Hematopoietic multipotent progenitor cell treated with erythropoietin and hydrocortisone succinate and interleukin-3 and kit ligand, for 17 days (in vitro differentiated cells): ENCODE measurements around the gene MBOAT7.
A peak's percentile ranks its signal among the peaks of the same experiment; 100 is the strongest.
"Not testable (repeated sequence)": the region's sequence is repeated elsewhere in the genome, so short reads cannot be mapped to it uniquely, and the experiment has no call there.

ENCODE experiments used
- DNase-seq: peaks from one replicate; pipeline ENCODE4 v3.0.0-alpha.2; 2015; ENCODE audit warnings: low spot score

Gene MBOAT7

GRCh38 chr19:54188215-54188871, 1.0 kb downstream of the MBOAT7 start:
- DNase-seq, result peak; percentile 54

GRCh38 chr19:54186934-54187381, 2.4 kb downstream of the MBOAT7 start:
- DNase-seq, result no peak

- DNase-seq, result no peak
Measured at GRCh38 chr19:54186351-54186750, 3.0 kb downstream of the MBOAT7 start.

DNA sequence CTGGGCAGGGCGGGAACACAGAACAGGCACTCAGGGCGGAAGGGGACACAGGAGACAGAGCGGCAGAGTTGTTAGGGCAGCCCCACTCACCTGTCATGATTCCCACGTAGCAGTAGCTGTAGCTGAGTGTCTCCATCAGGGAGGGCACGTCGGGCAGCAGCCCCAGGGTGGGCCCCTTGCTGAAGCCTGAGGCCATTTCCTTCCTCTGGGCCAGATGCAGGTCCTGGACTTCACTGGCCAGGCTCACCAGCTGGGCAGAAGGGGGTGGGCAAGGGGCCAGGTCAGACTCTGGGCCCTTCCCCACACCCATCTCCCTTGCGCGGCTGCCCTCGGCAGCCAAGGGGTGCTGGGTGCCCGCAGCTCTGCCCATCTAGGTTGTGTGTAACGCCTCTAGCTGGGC, 5.9 kb downstream of the MBOAT7 start:
- no peak for DNase-seq

- not testable (repeated sequence) for DNase-seq
Measured at GRCh38 chr19:54181894-54182293, 7.5 kb downstream of the MBOAT7 start.

- DNase-seq, result no peak
Measured at GRCh38 chr19:54180691-54181091, 8.7 kb downstream of the MBOAT7 start.

DNA sequence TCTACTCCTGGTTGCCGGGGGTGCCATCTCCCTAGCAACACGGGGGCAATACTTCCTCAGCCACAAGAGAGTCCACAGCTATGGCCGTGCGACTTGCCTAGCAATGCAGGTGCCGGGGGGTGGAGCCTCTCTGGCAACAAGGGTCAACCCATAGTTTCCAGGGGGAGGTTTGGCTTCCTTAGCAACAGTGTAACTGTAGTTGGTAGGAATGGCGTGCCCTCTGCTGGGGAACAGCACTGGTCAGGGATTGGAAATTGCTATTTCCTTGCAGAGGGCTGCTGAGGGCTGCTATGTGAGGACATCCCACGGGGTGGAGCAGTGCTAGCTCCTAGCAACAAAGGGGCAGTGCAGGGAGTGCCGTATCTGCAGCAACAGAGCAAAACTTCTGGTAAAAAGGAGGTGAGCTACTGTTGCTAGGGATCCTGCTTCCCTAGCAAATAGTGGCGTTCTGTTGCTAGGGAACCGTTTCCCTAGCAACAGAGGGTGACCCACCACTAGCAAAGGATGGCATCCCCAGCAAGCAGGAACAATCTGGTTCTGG, 9.4 kb downstream of the MBOAT7 start:
- peak; percentile 28 for DNase-seq

DNA sequence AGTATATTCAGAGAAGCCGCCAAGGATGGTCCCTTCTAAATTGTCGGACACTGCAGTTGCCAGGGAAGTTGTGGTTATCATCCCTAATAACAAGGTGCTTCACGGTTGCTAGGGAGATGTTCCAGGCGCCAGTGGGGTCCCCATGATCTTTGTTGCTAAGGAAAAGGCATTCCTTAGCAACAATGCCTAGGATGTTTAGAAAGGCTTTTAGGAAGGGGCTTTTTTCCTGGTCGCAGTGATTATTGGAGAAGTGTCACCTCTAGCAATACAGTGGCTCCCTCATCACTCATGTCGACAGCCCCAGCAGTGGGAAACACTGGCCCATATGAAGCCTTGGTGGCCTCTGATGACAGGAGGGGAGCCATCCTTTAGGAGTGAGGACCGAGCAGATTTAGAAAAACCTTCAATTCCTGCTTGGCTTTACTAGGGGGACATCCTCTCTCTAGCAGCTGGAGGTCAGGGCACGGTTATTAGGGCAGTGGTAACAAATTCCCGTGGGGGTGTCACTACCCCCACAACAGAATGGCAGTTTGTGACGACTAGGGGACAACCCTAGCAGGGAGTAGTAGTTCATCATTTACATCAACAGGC, 10.0 kb downstream of the MBOAT7 start:
- no peak for DNase-seq

DNA sequence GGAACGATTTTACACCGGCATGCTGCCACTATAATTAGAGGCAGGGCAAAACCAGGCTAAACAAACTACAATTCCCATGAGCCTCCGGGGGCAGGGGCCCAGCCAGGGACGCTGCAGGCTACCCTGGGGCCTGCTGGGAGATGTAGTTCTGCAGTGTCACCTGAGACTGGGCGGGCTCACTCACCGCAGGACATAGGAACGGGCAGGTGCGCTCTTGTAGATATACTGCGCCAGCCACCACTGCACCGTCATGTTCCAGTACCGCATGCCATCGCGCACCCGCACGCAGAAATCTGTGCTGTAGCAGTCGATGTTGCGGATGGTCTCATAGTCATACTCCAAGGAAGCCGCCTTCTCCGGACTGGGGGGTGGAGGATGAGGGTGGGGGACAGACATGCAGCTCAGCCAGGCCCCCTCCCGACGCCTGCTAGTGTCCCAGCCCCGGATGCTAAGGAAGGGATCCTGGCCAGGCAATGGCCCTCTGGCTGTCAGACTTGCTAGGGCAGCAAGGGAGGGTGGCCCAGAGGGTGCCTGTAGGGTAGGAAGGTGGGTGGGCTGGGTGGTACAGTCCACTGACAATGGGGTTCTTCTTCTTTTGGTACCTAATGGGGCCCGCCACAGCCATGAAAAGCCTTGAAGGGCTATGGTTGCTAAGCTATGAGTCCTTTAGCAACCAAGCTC, 10.7 kb downstream of the MBOAT7 start:
- DNase-seq, result peak; percentile 64

DNA sequence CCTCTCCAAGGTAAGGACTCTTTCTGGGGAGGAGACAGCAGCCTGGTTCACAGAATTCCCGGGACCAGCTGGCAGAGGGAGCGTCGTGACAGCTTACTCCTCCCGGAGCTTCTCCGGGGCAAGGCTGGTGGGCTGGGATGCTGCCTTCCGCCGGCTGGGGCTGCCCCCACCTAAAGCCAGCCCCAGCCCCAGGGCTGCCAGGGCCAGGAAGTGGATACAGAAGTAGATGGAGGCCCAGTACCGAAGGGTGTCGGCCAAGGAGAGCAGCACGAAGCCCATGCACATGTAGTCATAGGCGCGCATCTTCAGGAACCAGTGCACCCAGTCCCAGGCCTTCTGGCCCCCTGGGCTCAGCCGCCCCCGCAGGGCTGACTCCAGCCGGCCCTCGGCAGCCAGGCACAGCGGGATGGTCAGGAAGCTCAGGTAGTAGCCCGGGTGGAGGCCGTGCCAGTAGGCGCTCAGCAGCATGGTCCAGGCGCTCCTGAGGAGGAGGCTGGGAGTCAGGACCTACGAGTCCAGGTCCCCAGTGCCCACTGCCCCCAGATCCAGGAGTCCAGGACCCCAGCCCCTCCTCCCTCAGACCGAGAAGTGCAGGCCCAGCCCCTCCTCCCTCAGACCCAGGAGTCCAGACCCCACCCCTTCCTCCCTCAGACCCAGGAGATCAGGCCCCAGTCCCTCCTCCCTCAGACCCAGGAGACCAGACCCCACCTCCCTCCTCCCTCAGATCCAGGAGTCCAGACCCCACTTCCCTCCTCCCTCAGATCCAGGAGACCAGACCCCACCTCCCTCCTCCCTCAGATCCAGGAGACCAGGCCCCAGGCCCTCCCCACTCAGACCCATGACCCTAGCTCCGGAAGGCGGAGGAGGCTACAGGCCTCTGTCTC, 15.2 kb downstream of the MBOAT7 start:
- no peak for DNase-seq

- no peak for DNase-seq
Measured at GRCh38 chr19:54173359-54173699, 16.1 kb downstream of the MBOAT7 start.

GRCh38 chr19:54172471-54173358, 16.7 kb downstream of the MBOAT7 start, which contains the start of gene TMC4:
TSS of gene TMC4 (minus strand) at chr19:54173160. CDS start at chr19:54173117, 43 bp downstream.
- no peak for DNase-seq

DNA sequence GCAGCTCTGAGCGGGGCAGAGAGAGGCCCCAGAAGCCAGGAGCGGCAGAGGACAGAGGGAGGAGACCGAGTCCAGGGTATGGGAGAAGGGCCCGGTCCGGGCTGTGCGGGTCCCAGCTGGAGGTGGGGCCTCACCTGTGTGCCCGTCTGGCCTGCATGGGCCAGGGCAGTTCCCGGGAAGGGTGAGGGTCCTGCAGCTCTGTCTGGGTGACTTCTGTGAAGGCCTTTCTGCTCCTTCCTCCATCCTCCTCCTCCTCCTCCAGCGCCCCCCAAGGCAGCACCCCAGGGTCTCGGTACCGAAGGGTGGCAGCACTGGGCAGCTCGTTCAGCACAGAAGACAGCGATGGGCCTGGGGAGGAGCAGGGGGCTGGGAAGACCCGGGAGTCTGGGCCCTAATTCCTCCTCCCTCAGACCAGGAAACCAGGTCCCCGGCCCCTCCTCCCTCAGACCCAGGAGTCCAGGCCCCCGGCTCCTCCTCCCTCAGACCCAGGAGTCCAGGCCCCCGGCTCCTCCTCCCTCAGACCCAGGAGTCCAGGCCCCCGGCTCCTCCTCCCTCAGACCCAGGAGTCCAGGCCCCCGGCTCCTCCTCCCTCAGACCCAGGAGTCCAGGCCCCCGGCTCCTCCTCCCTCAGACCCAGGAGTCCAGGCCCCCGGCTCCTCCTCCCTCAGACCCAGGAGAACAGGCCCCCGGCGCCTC, 17.5 kb downstream of the MBOAT7 start:
- DNase-seq, result not testable (repeated sequence)

- DNase-seq, result no peak
Measured at GRCh38 chr19:54169149-54169740, 20.1 kb downstream of the MBOAT7 start.

DNA sequence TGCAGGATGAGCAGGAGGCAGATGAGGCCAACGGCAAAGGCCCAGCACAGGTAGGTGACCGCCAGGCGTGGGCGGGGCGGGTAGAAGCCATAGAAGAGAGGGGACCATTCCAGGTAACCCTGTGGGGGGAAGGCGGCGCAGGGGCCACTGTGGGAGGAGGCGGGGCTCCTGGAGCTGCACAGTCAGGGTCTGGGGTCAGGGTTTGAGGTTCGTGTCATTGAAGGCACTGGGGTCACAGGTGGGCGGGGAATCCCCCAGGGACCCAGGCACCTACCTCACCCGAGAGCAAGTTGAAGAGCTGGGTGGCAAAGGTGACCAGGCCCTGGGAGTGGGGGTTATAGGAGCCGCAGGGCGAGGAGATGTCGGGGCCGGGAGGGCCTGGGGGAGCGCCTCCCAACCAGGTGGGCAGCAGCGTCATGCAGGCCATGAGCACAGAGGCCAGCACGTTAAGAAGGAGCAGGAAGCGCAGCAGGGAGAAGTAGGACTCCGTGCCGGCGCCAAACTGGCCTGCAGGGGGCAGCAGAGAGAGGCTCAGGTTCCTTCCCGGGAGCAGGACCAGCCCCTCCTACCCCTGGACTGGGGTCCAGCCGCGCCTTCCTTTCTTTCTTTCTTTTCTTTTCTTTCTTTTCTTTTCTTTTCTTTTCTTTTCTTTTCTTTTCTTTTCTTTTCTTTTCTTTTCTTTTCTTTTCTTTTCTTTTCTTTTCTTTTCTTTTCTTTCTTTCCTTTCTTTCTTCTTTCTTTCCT, 21.0 kb downstream of the MBOAT7 start:
- DNase-seq, result peak; percentile 89

DNA sequence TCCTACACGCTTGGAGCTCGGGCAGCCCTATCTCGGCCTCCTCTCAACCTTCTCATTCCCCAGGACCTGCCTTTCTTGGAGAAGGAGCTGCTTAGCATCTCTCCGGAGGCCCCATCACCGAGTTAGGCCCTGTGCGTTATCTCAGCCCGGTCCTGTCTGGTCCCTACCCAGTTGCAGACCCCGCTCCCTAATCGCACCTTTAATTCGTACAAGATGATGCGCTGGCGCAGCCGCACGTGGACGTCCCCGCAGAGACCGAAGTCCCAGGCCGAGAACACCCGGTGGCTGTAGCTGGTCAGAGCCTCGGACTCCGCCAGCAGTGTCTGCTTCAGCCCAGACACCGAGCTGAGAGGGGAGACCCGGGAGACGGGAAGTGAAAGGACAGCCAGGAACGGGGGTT, 24.2 kb downstream of the MBOAT7 start:
- no peak for DNase-seq

DNA sequence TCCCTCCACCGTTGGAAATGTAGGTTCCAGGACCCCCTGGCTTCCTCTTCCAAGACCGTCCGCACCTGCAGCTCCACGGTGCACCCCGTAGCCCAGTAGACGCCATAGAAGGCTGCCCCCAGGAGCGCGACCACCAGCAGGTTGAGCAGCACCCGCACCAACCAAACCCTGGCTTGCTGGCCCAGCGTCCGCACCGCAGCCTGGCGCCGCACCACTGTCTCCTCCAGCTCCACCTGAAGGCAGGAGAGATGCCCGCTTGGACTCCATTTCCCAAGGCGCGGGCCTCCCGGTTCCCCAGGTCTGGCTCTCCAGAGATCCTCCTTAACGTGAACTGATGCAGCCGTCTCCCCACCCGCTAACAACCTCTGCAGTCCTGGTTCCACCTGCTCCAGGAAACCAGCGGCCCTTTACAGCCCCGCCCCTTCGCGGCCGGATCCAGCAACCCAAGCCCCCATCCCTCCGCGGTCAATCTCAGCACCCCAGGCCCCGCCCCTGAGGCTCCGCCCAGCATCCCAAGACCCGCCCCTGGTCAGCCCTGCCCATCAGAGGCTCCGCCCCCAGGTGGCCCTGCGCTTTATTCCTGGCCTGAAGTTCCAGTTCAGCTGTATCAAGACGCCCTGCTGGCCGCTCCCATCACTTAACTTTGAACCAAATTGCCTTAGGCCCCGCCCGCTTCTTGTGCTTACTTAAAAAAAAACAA, 24.9 kb downstream of the MBOAT7 start:
- DNase-seq, result peak; percentile 64

- no peak for DNase-seq
Measured at GRCh38 chr19:54162884-54163283, 26.5 kb downstream of the MBOAT7 start.
